CD14-positive monocyte (primary cell): ENCODE measurements around the gene BZW1. TPM values are rescaled to one million over a fixed set of nuclear protein-coding genes. Genes with fewer than 3 reads are reported as not detected.

Experiments
- DNase-seq, 3 donors: peaks; one replicate each; pipeline ENCODE4 v3.0.0-alpha.2; 2011 to 2022
- H2AFZ ChIP-seq: 2 replicates; pipeline ENCODE4 v1.6.0; 2012; ENCODE audit warnings: mild to moderate bottlenecking, low read depth, low read length, inconsistent platforms; ENCODE audit not compliant: insufficient read depth, poor library complexity, severe bottlenecking
- H3K27ac ChIP-seq, 2 donors: 1 replicate in 1 of 2; 2 replicates in 1 of 2; pipeline ENCODE4 v1.5.1; 2012 to 2013; ENCODE audit warnings: low read length in 2 of 2, control low read depth in 1 of 2, inconsistent platforms in 1 of 2, low read depth in 1 of 2, mild to moderate bottlenecking in 1 of 2
- H3K27me3 ChIP-seq, 2 donors: one replicate each; pipeline versions ENCODE4 v1.6.0 to v1.6.1; 2011 to 2013; ENCODE audit warnings: low read length in 2 of 2; ENCODE audit not compliant: control insufficient read depth in 2 of 2, insufficient read depth in 2 of 2
- H3K36me3 ChIP-seq, 2 donors: replicated peaks in 1 of 2; 1 replicate in 1 of 2; 2 replicates in 1 of 2; pipeline versions ENCODE4 v1.5.1 to v1.6.1; 2012 to 2013; ENCODE audit warnings: low read length in 2 of 2, control low read depth in 1 of 2, inconsistent platforms in 1 of 2, mild to moderate bottlenecking in 1 of 2; ENCODE audit not compliant: insufficient read depth in 2 of 2, control insufficient read depth in 1 of 2
- H3K4me1 ChIP-seq, 2 donors: 1 replicate in 1 of 2; 2 replicates in 1 of 2; pipeline versions ENCODE4 v1.5.1 to v1.6.1; 2012 to 2013; ENCODE audit warnings: low read length in 2 of 2, control low read depth in 1 of 2, inconsistent platforms in 1 of 2, mild to moderate bottlenecking in 1 of 2, moderate library complexity in 1 of 2; ENCODE audit not compliant: insufficient read depth in 2 of 2, control insufficient read depth in 1 of 2
- H3K4me2 ChIP-seq: replicated peaks from 2 replicates; pipeline ENCODE3; 2012; ENCODE audit warnings: low read length, moderate library complexity, mild to moderate bottlenecking; ENCODE audit not compliant: poor library complexity, severe bottlenecking; ENCODE audit errors: extremely low read depth
- H3K4me3 ChIP-seq, 3 experiments: fragments of 200-600 bp in 1 of 3; sonication (generic) in 1 of 3; replicated peaks in 1 of 3; 1 replicate in 2 of 3; 2 replicates in 1 of 3; pipeline ENCODE4 v1.5.1; 2011 to 2013; ENCODE audit warnings: low read length in 3 of 3, mild to moderate bottlenecking in 3 of 3, control low read depth in 2 of 3, low read depth in 2 of 3, inconsistent platforms in 1 of 3, moderate library complexity in 1 of 3
- H3K79me2 ChIP-seq: 2 replicates; pipeline ENCODE4 v1.6.0; 2012; ENCODE audit warnings: mild to moderate bottlenecking, control low read depth, inconsistent platforms, low read length, moderate library complexity; ENCODE audit not compliant: insufficient read depth
- H3K9ac ChIP-seq: 2 replicates; pipeline ENCODE4 v1.6.0; 2017; ENCODE audit warnings: low read length, mild to moderate bottlenecking; ENCODE audit not compliant: insufficient read depth, poor library complexity, severe bottlenecking
- H3K9me3 ChIP-seq, 2 donors: replicated peaks in 1 of 2; 1 replicate in 1 of 2; 2 replicates in 1 of 2; pipeline versions ENCODE4 v1.5.1 to v1.6.1; 2012 to 2013; ENCODE audit warnings: low read length in 2 of 2, control low read depth in 1 of 2; ENCODE audit not compliant: control insufficient read depth in 1 of 2, insufficient read depth in 1 of 2
- H4K20me1 ChIP-seq: 2 replicates; pipeline ENCODE4 v1.6.0; 2012; ENCODE audit warnings: mild to moderate bottlenecking, low read length, control low read depth, moderate library complexity; ENCODE audit not compliant: insufficient read depth
- H3K27ac Mint-ChIP-seq, 7 donors: one replicate each; pipeline ENCODE4 v1.8.0; 2020; ENCODE audit warnings: mild to moderate bottlenecking in 7 of 7, mixed read lengths in 7 of 7, moderate library complexity in 6 of 7, inconsistent platforms in 2 of 7
- H3K27me3 Mint-ChIP-seq, 3 donors: one replicate each; pipeline ENCODE4 v1.8.0; 2021 to 2022; ENCODE audit warnings: low read depth in 3 of 3, mild to moderate bottlenecking in 3 of 3, mixed read lengths in 3 of 3, moderate library complexity in 3 of 3, inconsistent platforms in 1 of 3
- H3K36me3 Mint-ChIP-seq, 2 donors: one replicate each; pipeline ENCODE4 v1.8.0; 2020; ENCODE audit warnings: mixed read lengths in 2 of 2, inconsistent platforms in 1 of 2, mild to moderate bottlenecking in 1 of 2
- H3K4me1 Mint-ChIP-seq: one replicate; pipeline ENCODE4 v1.8.0; 2020; ENCODE audit warnings: mild to moderate bottlenecking, mixed read lengths
- H3K4me3 Mint-ChIP-seq, 2 donors: one replicate each; pipeline ENCODE4 v1.8.0; 2020; ENCODE audit warnings: mild to moderate bottlenecking in 2 of 2, mixed read lengths in 2 of 2, moderate library complexity in 1 of 2
- H3K9me3 Mint-ChIP-seq, 7 donors: one replicate each; pipeline ENCODE4 v1.8.0; 2020 to 2022; ENCODE audit warnings: mixed read lengths in 7 of 7, mild to moderate bottlenecking in 6 of 7, moderate library complexity in 6 of 7, inconsistent platforms in 2 of 7
- CTCF ChIP-seq: fragments of 200-600 bp; IDR thresholded peaks from one replicate; pipeline ENCODE4 v1.8.0; 2022; ENCODE audit warnings: antibody characterized with exemption, mild to moderate bottlenecking
- WGBS: methylation state at CpG from one replicate; pipeline ENCODE4 v1.1.5; 2013; ENCODE audit warnings: missing lambda C conversion rate; ENCODE audit not compliant: insufficient coverage; 5-methylcytosine and 5-hydroxymethylcytosine counted together
- intact Hi-C, 2 donors: fragments of 100-400 bp; cut with micrococcal nuclease; formaldehyde crosslinking; loops; one replicate each; pipeline versions ENCODE4 v1.15.0 to v1.15.1; 2023
- polyA minus RNA-seq: library from RNA; depleted of rRNA, polyadenylated mRNA; stranded (reverse); fragments of >200 nt; gene quantifications from 2 replicates; pipeline ENCODE4 v1.2.3, GENCODE V29; 2012
- polyA plus RNA-seq, 3 donors: library from polyadenylated mRNA; depleted of rRNA in 1 of 3; unstranded in 2 of 3; stranded (reverse) in 1 of 3; fragments of 300-500 nt in 2 of 3; fragments of >200 nt in 1 of 3; fragmentation: Illumina TruSeq in 2 of 3; gene quantifications; 1 replicate in 2 of 3; 2 replicates in 1 of 3; pipeline ENCODE4 v1.2.3, GENCODE V29; 2012 to 2021
- total RNA-seq, 12 experiments: library from RNA in 1 of 12; stranded (reverse) in 1 of 12; fragments of 120-200 nt in 1 of 12; gene quantifications; one replicate each; pipeline ENCODE4 v1.2.4 and lab custom pipeline; 2013 to 2026; ENCODE audit warnings: mixed read lengths in 6 of 12, inconsistent platforms in 1 of 12

BZW1 gene
- 244 TPM for total RNA-seq (2013)
- polyA plus RNA-seq (100 to 1,000 TPM in 2 of 3 donors, 10 to 100 TPM in 1; 58.0 to 221 (median 202) TPM), polyA minus RNA-seq (73.8 and 111 TPM in 2 replicates), total RNA-seq (lab: John Stamatoyannopoulos, UW) (222 to 354 (median 281) reads per million in 11 experiments)

GRCh38 chr2:200811333-200812121 lies at the start of gene BZW1:
Gene BZW1 (plus strand): TSS chr2:200811910. CDS start chr2:200813218, 1,308 bp downstream.
- intact Hi-C loops: loop anchor here (2.0 to 10.0 kb wide), 5 partner anchors 51 to 641 kb away; partner anchors contain the start of genes CLK1 (in 2 of the 2), SGO2 (in 1 of the 2), STRADB (in 1 of the 2) and TRAK2 (in 1 of the 2)
- Histone ChIP-seq H3K79me2 (peaks cover 46% of the 10 kb centered on the region), H3K36me3 (peaks cover 30 to 31% of the 10 kb centered on the region in 2 donors), H3K27me3 (no peaks in the 10 kb centered on the region), H2AFZ (peak within 1 kb of the TSS; percentile 85), H3K4me1 (peaks cover 29 to 40% of the 10 kb centered on the region in 2 donors), H3K27ac (peak within 1 kb of the TSS; percentile 95 to 98), H3K9me3 (no peaks in the 10 kb centered on the region), H3K4me3 (peak within 1 kb of the TSS; percentile 58 to 91 (median 85)), H3K9ac (peak within 1 kb of the TSS; percentile 99), H3K4me2 (peak within 1 kb of the TSS; percentile 95), H4K20me1 (peaks cover 48% of the 10 kb centered on the region)
- Mint-ChIP-seq H3K27ac (peak within 1 kb of the TSS; percentile 97 to 100 (median 99)), H3K27me3 (no peaks in the 10 kb centered on the region), H3K36me3 (peaks cover 26 to 34% of the 10 kb centered on the region in 2 donors), H3K9me3 (peaks cover 0 to 4% (median 0%) of the 10 kb centered on the region in 7 donors), H3K4me3 (peak within 1 kb of the TSS; percentile 97 to 99), H3K4me1 (peaks cover 37% of the 10 kb centered on the region)
- TF ChIP-seq CTCF: no peak
- WGBS: under 1% methylated on average over 43 of the region's 75 CpGs
- DNase-seq: peak; percentile 96 to 97 (median 97)

GRCh38 chr2:200762127-200762526 lies 49.6 kb upstream of the BZW1 start:
- H3K27ac ChIP-seq: no peak overlapping the region
- H3K4me3 Mint-ChIP-seq: no peak overlapping the region
- H3K9me3 Mint-ChIP-seq: no peaks in the 10 kb centered on the region

More at GRCh38 chr2:200762127-200762526, 49.6 kb upstream of the BZW1 start:
- Histone ChIP-seq H3K36me3 (peaks cover 0 to 2% of the 10 kb centered on the region in 2 donors), H2AFZ (no peak overlapping the region), H3K27me3 (no peaks in the 10 kb centered on the region), H3K4me3 (no peak overlapping the region), H3K4me1 (no peaks in the 10 kb centered on the region), H3K4me2 (no peak overlapping the region), H3K9me3 (no peaks in the 10 kb centered on the region), H4K20me1 (no peaks in the 10 kb centered on the region), H3K9ac (no peak overlapping the region), H3K79me2 (no peaks in the 10 kb centered on the region)
- peaks cover 4% of the 10 kb centered on the region in 2 donors for H3K36me3 Mint-ChIP-seq
- DNase-seq: no peak
- no peak overlapping the region for H3K27ac Mint-ChIP-seq
- H3K4me1 Mint-ChIP-seq: no peaks in the 10 kb centered on the region
- WGBS: 72% methylated on average over 3 of the region's 4 CpGs
- no peaks in the 10 kb centered on the region for H3K27me3 Mint-ChIP-seq
- TF ChIP-seq CTCF: no peak
- intact Hi-C loops: no loop called here
